Measurements from ENCODE around the gene PRKCG. TPM values are rescaled to one million over a fixed set of nuclear protein-coding genes. Genes with fewer than 3 reads are reported as not detected.
A peak's percentile ranks its signal among the peaks of the same experiment; 100 is the strongest.

The PRKCG gene
- total RNA-seq, 2 experiments from 2014 or later: not detected

DNA sequence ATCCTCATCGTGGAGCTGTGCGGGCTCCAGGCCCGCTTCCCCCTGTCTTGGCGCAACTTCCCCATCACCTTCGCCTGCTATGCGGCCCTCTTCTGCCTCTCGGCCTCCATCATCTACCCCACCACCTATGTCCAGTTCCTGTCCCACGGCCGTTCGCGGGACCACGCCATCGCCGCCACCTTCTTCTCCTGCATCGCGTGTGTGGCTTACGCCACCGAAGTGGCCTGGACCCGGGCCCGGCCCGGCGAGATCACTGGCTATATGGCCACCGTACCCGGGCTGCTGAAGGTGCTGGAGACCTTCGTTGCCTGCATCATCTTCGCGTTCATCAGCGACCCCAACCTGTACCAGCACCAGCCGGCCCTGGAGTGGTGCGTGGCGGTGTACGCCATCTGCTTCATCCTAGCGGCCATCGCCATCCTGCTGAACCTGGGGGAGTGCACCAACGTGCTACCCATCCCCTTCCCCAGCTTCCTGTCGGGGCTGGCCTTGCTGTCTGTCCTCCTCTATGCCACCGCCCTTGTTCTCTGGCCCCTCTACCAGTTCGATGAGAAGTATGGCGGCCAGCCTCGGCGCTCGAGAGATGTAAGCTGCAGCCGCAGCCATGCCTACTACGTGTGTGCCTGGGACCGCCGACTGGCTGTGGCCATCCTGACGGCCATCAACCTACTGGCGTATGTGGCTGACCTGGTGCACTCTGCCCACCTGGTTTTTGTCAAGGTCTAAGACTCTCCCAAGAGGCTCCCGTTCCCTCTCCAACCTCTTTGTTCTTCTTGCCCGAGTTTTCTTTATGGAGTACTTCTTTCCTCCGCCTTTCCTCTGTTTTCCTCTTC, 8.0 kb upstream of the PRKCG start:
- ChIA-PET POLR2A (interaction anchor here (0.7 kb wide), 1 partner anchor 11 kb away, joined by 3 read pairs; no protein-coding TSS in a partner anchor), CTCF (interaction anchor here (0.8 kb wide), 1 partner anchor 150 kb away, joined by 3 read pairs; no protein-coding TSS in a partner anchor)
- no peaks in the 10 kb centered on the region for H3K27me3 Mint-ChIP-seq
- intact Hi-C loops (cut with micrococcal nuclease): no loop called here
- no peak overlapping the region for H3K4me3 Mint-ChIP-seq
- DNase-seq: no peak
- peak overlapping the region; percentile 71 for H3K27ac Mint-ChIP-seq
- peaks cover 18% of the 10 kb centered on the region for H3K36me3 Mint-ChIP-seq
- peaks cover 56% of the 10 kb centered on the region for H3K4me1 Mint-ChIP-seq (ENCODE audit: low read depth)
- H3K9me3 Mint-ChIP-seq: no peaks in the 10 kb centered on the region

- H3K27ac Mint-ChIP-seq: peak overlapping the region; percentile 71
- H3K36me3 Mint-ChIP-seq: peaks cover 17% of the 10 kb centered on the region
- no peaks in the 10 kb centered on the region for H3K27me3 Mint-ChIP-seq
- no peak for DNase-seq
- peak overlapping the region; percentile 4 for H3K4me3 Mint-ChIP-seq
- H3K9me3 Mint-ChIP-seq: no peaks in the 10 kb centered on the region
- H3K4me1 Mint-ChIP-seq (ENCODE audit: low read depth): peaks cover 57% of the 10 kb centered on the region
- intact Hi-C loops (cut with micrococcal nuclease): no loop called here
- POLR2A ChIA-PET: no interaction called here
- CTCF ChIA-PET: interaction anchor here (0.6 to 0.8 kb wide), 2 partner anchors 31 to 149 kb away, joined by 3 to 4 read pairs; no protein-coding TSS in a partner anchor
These were observed 7.4 kb upstream of the PRKCG start for GRCh38 chr19:53874606-53874990.

GRCh38 chr19:53875602-53876325, 6.2 kb upstream of the PRKCG start:
- no peaks in the 10 kb centered on the region for H3K9me3 Mint-ChIP-seq
- POLR2A ChIA-PET: no interaction called here
- H3K27me3 Mint-ChIP-seq: no peaks in the 10 kb centered on the region
- no peak overlapping the region for H3K4me3 Mint-ChIP-seq
- DNase-seq: no peak
- H3K27ac Mint-ChIP-seq: no peak overlapping the region
- CTCF ChIA-PET: interaction anchor here (1.0 to 1.5 kb wide), 2 partner anchors 22 to 148 kb away, joined by 4 to 9 read pairs; no protein-coding TSS in a partner anchor
- H3K4me1 Mint-ChIP-seq (ENCODE audit: low read depth): peaks cover 52% of the 10 kb centered on the region
- intact Hi-C loops (cut with micrococcal nuclease): no loop called here
- H3K36me3 Mint-ChIP-seq: peaks cover 17% of the 10 kb centered on the region

DNA sequence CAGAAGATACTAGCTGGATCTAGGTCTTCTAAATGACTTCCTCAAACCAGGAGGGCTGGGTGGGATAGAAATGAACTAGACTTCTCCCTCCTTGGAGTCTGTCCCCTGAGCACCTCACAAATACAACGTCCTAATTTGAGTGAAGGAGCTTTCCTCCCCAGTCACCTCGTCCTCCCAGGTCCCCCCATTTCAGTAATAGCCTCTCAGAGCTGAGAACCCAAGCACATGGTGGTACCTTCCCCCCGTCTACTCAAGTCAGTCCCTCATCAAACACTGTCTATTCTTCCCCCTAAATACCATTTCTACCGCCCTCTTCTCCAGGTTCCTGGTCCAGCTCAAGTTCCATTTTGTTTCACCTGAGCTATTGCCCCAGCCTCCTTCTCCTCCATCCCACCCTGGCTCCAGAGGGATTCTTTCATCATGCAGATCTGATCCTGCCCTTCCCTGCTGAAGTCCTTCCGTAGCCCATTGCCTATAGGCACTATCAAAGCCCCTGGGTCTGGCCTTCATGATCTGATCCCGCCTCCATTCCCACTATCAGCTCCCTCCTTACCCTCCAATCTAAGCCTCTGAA, 5.3 kb upstream of the PRKCG start:
- Mint-ChIP-seq H3K36me3 (peaks cover 17% of the 10 kb centered on the region), H3K4me3 (no peak overlapping the region), H3K27ac (no peak overlapping the region), H3K9me3 (no peaks in the 10 kb centered on the region), H3K4me1 (ENCODE audit: low read depth) (peaks cover 45% of the 10 kb centered on the region), H3K27me3 (no peaks in the 10 kb centered on the region)
- intact Hi-C loops (cut with micrococcal nuclease): no loop called here
- ChIA-PET CTCF (interaction anchor here (1.0 to 1.5 kb wide), 2 partner anchors 23 to 147 kb away, joined by 4 to 9 read pairs; no protein-coding TSS in a partner anchor), POLR2A (interaction anchor here (0.8 kb wide), 1 partner anchor 9 kb away, joined by 3 read pairs; the partner anchor contains the start of gene MYADM)
- no peak for DNase-seq

- DNase-seq: peak; percentile 47
- Mint-ChIP-seq H3K36me3 (peaks cover 17% of the 10 kb centered on the region), H3K9me3 (no peaks in the 10 kb centered on the region), H3K27ac (no peak overlapping the region), H3K27me3 (peaks cover 1% of the 10 kb centered on the region), H3K4me1 (ENCODE audit: low read depth) (peaks cover 45% of the 10 kb centered on the region), H3K4me3 (no peak overlapping the region)
- POLR2A ChIA-PET: no interaction called here
- CTCF ChIA-PET: interaction anchor here (0.9 to 1.5 kb wide), 2 partner anchors 24 to 153 kb away, joined by 3 to 9 read pairs; no protein-coding TSS in a partner anchor
- intact Hi-C loops (cut with micrococcal nuclease): no loop called here
These were observed 4.6 kb upstream of the PRKCG start for GRCh38 chr19:53877361-53877766.

GRCh38 chr19:53878776-53879139, 3.2 kb upstream of the PRKCG start:
- ChIA-PET CTCF (no interaction called here), POLR2A (interaction anchor here (0.7 to 1.2 kb wide), 2 partner anchors 10 to 12 kb away, joined by 4 to 7 read pairs; partner anchors contain the start of gene MYADM)
- Mint-ChIP-seq H3K27me3 (peaks cover 9% of the 10 kb centered on the region), H3K4me3 (no peak overlapping the region), H3K4me1 (ENCODE audit: low read depth) (peaks cover 41% of the 10 kb centered on the region), H3K27ac (no peak overlapping the region), H3K36me3 (peaks cover 10% of the 10 kb centered on the region), H3K9me3 (no peaks in the 10 kb centered on the region)
- intact Hi-C loops (cut with micrococcal nuclease): loop anchor here (1.0 kb wide), 1 partner anchor 9 kb away; no protein-coding TSS in a partner anchor
- DNase-seq: no peak

GRCh38 chr19:53879140-53880081, 2.6 kb upstream of the PRKCG start:
- intact Hi-C loops (cut with micrococcal nuclease): loop anchor here (1.0 to 5.0 kb wide), 3 partner anchors 10 to 37 kb away; no protein-coding TSS in a partner anchor
- H3K36me3 Mint-ChIP-seq: peaks cover 3% of the 10 kb centered on the region
- H3K4me3 Mint-ChIP-seq: no peak overlapping the region
- peak; percentile 87 for DNase-seq
- ChIA-PET POLR2A (interaction anchor here (0.7 to 1.2 kb wide), 2 partner anchors 11 to 13 kb away, joined by 4 to 7 read pairs; partner anchors contain the start of gene MYADM), CTCF (no interaction called here)
- H3K27me3 Mint-ChIP-seq: peaks cover 13% of the 10 kb centered on the region
- no peak overlapping the region for H3K27ac Mint-ChIP-seq
- peaks cover 37% of the 10 kb centered on the region for H3K4me1 Mint-ChIP-seq (ENCODE audit: low read depth)
- no peaks in the 10 kb centered on the region for H3K9me3 Mint-ChIP-seq

DNA sequence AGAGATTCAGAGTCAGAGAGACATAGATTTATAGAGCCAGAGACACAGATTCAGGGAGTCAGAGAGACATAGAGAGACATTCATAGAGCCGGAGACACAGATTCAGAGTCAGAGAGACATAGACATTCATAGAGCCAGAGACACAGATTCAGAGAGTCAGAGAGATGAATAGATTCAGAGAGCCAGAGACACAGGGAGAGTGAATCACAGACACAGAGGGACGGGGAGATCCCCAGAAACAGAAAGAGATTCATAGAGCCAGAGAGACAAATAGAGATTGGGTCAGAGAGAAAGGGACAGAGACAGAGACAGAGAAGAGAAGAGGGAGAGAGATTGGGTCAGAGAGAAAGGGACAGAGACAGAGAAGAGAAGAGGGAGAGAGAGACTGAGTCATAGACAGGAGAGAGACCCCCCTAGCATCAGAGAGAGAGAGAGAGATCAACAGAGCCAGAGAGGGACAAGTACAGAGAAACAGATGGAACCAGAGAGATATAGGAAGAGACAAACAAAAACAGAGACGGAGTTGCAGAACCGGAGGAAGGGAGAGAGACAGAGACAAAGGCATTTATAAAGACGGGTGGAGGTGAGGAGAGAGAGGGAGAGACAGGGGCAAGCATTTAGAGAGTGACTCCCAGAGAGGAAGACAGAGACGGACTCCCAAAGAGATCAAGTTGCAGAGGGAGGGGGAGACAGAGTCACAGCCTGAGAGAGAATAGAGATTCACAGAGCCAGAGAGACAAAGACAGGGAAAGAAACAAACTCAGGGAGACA, 1.1 kb upstream of the PRKCG start:
- H3K4me3 Mint-ChIP-seq: no peak overlapping the region
- no peaks in the 10 kb centered on the region for H3K9me3 Mint-ChIP-seq
- intact Hi-C loops (cut with micrococcal nuclease): loop anchor here (2.0 to 5.0 kb wide), 2 partner anchors 28 to 39 kb away; no protein-coding TSS in a partner anchor
- DNase-seq: no peak
- no peak overlapping the region for H3K27ac Mint-ChIP-seq
- CTCF ChIA-PET: interaction anchor here (1.1 to 1.2 kb wide), 2 partner anchors 10 to 88 kb away, joined by 3 to 6 read pairs; no protein-coding TSS in a partner anchor
- H3K4me1 Mint-ChIP-seq (ENCODE audit: low read depth): peaks cover 28% of the 10 kb centered on the region
- POLR2A ChIA-PET: no interaction called here
- peaks cover 1% of the 10 kb centered on the region for H3K36me3 Mint-ChIP-seq
- H3K27me3 Mint-ChIP-seq: peaks cover 21% of the 10 kb centered on the region

- DNase-seq: no peak
- intact Hi-C loops (cut with micrococcal nuclease): loop anchor here (5.0 kb wide), 1 partner anchor 40 kb away; no protein-coding TSS in a partner anchor
- no peaks in the 10 kb centered on the region for H3K36me3 Mint-ChIP-seq
- peaks cover 16% of the 10 kb centered on the region for H3K4me1 Mint-ChIP-seq (ENCODE audit: low read depth)
- POLR2A ChIA-PET: no interaction called here
- H3K9me3 Mint-ChIP-seq: no peaks in the 10 kb centered on the region
- CTCF ChIA-PET: interaction anchor here (1.0 to 1.2 kb wide), 3 partner anchors 11 to 148 kb away, joined by 3 to 6 read pairs (median 4); no protein-coding TSS in a partner anchor
- H3K4me3 Mint-ChIP-seq: no peak overlapping the region
- peaks cover 23% of the 10 kb centered on the region for H3K27me3 Mint-ChIP-seq
- H3K27ac Mint-ChIP-seq: no peak overlapping the region
These were observed 524 bp downstream of the PRKCG start for GRCh38 chr19:53882391-53883050.

- intact Hi-C loops (cut with micrococcal nuclease): loop anchor here (5.0 kb wide), 1 partner anchor 41 kb away; no protein-coding TSS in a partner anchor
- H3K27me3 Mint-ChIP-seq: peaks cover 23% of the 10 kb centered on the region
- no peaks in the 10 kb centered on the region for H3K36me3 Mint-ChIP-seq
- no peak for DNase-seq
- no peak overlapping the region for H3K4me3 Mint-ChIP-seq
- no peak overlapping the region for H3K27ac Mint-ChIP-seq
- H3K9me3 Mint-ChIP-seq: no peaks in the 10 kb centered on the region
- ChIA-PET POLR2A (interaction anchor here (0.6 kb wide), 1 partner anchor 62 kb away, joined by 4 read pairs; no protein-coding TSS in a partner anchor), CTCF (no interaction called here)
- H3K4me1 Mint-ChIP-seq (ENCODE audit: low read depth): peaks cover 13% of the 10 kb centered on the region
These were observed 1.2 kb downstream of the PRKCG start for GRCh38 chr19:53883231-53883661.
